Prostate gland (tissue), 2 donors: Measurements from ENCODE around the gene OPN1MW. TPM values are rescaled to one million over a fixed set of nuclear protein-coding genes. Genes with fewer than 3 reads are reported as not detected.
"Not testable (repeated sequence)": the region's sequence is repeated elsewhere in the genome, so short reads cannot be mapped to it uniquely, and the experiment has no call there.

Source experiments
- DNase-seq: peaks from one replicate; pipeline ENCODE4 v3.0.0-alpha.2; 2019; ENCODE audit warnings: low spot score
- H3K27ac ChIP-seq, 2 donors: fragments of 200-600 bp; sonication (generic); 2 replicates each; pipeline ENCODE4 v1.5.1; 2017 to 2019
- H3K27me3 ChIP-seq: fragments of 200-600 bp; sonication (generic); replicated peaks from 2 replicates; pipeline ENCODE4 v1.5.1; 2019; ENCODE audit not compliant: insufficient read depth
- H3K36me3 ChIP-seq, 2 donors: fragments of 200-600 bp; sonication (generic); 1 replicate in 1 of 2; 2 replicates in 1 of 2; pipeline versions ENCODE4 v1.5.1 to v1.8.1; 2017 to 2019
- H3K4me1 ChIP-seq: fragments of 200-600 bp; sonication (generic); replicated peaks from 2 replicates; pipeline ENCODE4 v1.5.1; 2019
- H3K4me3 ChIP-seq, 2 donors: fragments of 200-600 bp; sonication (generic); 2 replicates each; pipeline ENCODE4 v1.5.1; 2017 to 2019
- H3K9me3 ChIP-seq: fragments of 200-600 bp; sonication (generic); 2 replicates; pipeline ENCODE4 v1.5.1; 2017
- WGBS: methylation state at CpG from one replicate; pipeline ENCODE4 v1.1.5; 2018; 5-methylcytosine and 5-hydroxymethylcytosine counted together
- intact Hi-C: fragments of 100-400 bp; cut with DNase I; formaldehyde crosslinking; loops from one replicate; pipeline ENCODE4 v1.14.2; 2022
- total RNA-seq, 2 donors: library from RNA; depleted of rRNA; stranded (reverse); fragments of >200 nt; gene quantifications; one replicate each; pipeline ENCODE4 v1.1.0, GENCODE V29; 2016

The OPN1MW gene
- total RNA-seq, 2 donors from 2014 or later, result not detected

GRCh38 chrX:154231443-154231842, 49.0 kb downstream of the OPN1MW start:
- H3K27me3 ChIP-seq, H3K27ac ChIP-seq, H3K36me3 ChIP-seq, intact Hi-C loops, DNase-seq, H3K4me1 ChIP-seq, H3K4me3 ChIP-seq, H3K9me3 ChIP-seq: not testable (repeated sequence)
- no CpG with 5 or more reads among the region's 3 CpGs for WGBS

- H3K4me1 ChIP-seq, intact Hi-C loops: not testable (repeated sequence)
- WGBS, result no CpG with 5 or more reads among the region's 16 CpGs
Observed at GRCh38 chrX:154233620-154234019, 51.2 kb downstream of the OPN1MW start.

GRCh38 chrX:154238939-154239559, 56.7 kb downstream of the OPN1MW start:
- H3K27ac ChIP-seq, DNase-seq, H3K27me3 ChIP-seq, H3K9me3 ChIP-seq, intact Hi-C loops, H3K4me3 ChIP-seq, H3K36me3 ChIP-seq, H3K4me1 ChIP-seq: not testable (repeated sequence)
- WGBS, result no CpG with 5 or more reads among the region's 11 CpGs

More at GRCh38 chrX:154233620-154234019, 51.2 kb downstream of the OPN1MW start:
- not testable (repeated sequence) for H3K4me3 ChIP-seq, H3K36me3 ChIP-seq, H3K27ac ChIP-seq, H3K9me3 ChIP-seq, H3K27me3 ChIP-seq, DNase-seq

- H3K36me3 ChIP-seq, intact Hi-C loops, H3K27me3 ChIP-seq, H3K4me3 ChIP-seq, H3K4me1 ChIP-seq, H3K9me3 ChIP-seq, DNase-seq, H3K27ac ChIP-seq: not testable (repeated sequence)
- 93% methylated on average over 8 of the region's 8 CpGs for WGBS
Observed at GRCh38 chrX:154239982-154240503, 57.6 kb downstream of the OPN1MW start.

Other genes starting within 250 kb of the OPN1MW start
- gene NAA10, start 247.6 kb upstream of the OPN1MW start, total RNA-seq, result 10 to 100 TPM; 47.5 to 64.9 TPM
- gene RENBP, start 238.0 kb upstream of the OPN1MW start, total RNA-seq, result 1 to 10 TPM; 2.4 to 4.4 TPM
- gene HCFC1, start 210.8 kb upstream of the OPN1MW start, total RNA-seq, result 100 to 1,000 TPM in 1 of 2 donors, 10 to 100 TPM in 1; 67.7 to 115 TPM
- gene TMEM187, start 209.8 kb upstream of the OPN1MW start, total RNA-seq, result 10 to 100 TPM; 16.9 to 18.2 TPM
- gene IRAK1, start 162.7 kb upstream of the OPN1MW start, total RNA-seq, result 100 to 1,000 TPM; 113 to 122 TPM
- 10 to 100 TPM; 54.4 to 85.2 TPM for gene MECP2, start 84.9 kb upstream of the OPN1MW start, total RNA-seq
- not detected for gene OPN1LW, start 38.4 kb upstream of the OPN1MW start, total RNA-seq
- not detected for gene OPN1MW2, start 37.2 kb downstream of the OPN1MW start, total RNA-seq
- gene OPN1MW3, start 75.0 kb downstream of the OPN1MW start, total RNA-seq, result not detected
- 1 to 10 TPM in 1 of 2 donors, not detected in 1; 1.5 TPM for gene TEX28, start 112.5 kb downstream of the OPN1MW start, total RNA-seq
- 100 to 1,000 TPM in 1 of 2 donors, not detected in 1; 113 TPM for gene TKTL1, start 113.2 kb downstream of the OPN1MW start, total RNA-seq
- 1,000 to 10,000 TPM; 1,711 to 2,337 TPM for gene FLNA, start 192.0 kb downstream of the OPN1MW start, total RNA-seq
- 10 to 100 TPM; 61.4 to 66.1 TPM for gene EMD, start 196.7 kb downstream of the OPN1MW start, total RNA-seq
- 1,000 to 10,000 TPM; 3,702 to 5,500 TPM for gene RPL10, start 215.8 kb downstream of the OPN1MW start, total RNA-seq
- 10 to 100 TPM; 36.8 to 70.7 TPM for gene DNASE1L1, start 226.7 kb downstream of the OPN1MW start, total RNA-seq
- gene TAFAZZIN, start 228.9 kb downstream of the OPN1MW start, total RNA-seq, result 10 to 100 TPM; 25.7 to 56.5 TPM
- gene ATP6AP1, start 246.1 kb downstream of the OPN1MW start, total RNA-seq, result 100 to 1,000 TPM; 110 to 149 TPM